Raji (cell line): ENCODE results near the gene VPS45.

Source experiments
- POLR2A ChIP-seq: IDR thresholded peaks from 2 replicates; pipeline ENCODE4 v1.6.1; 2011; ENCODE audit warnings: low read depth, low read length, control low read depth; ENCODE audit not compliant: insufficient read depth

The VPS45 gene

GRCh38 chr1:150102986-150103385, 35.4 kb downstream of the VPS45 start:
- TF ChIP-seq POLR2A: no peak

- TF ChIP-seq POLR2A: no peak
Observed at GRCh38 chr1:150106341-150106740, 38.8 kb downstream of the VPS45 start.

DNA sequence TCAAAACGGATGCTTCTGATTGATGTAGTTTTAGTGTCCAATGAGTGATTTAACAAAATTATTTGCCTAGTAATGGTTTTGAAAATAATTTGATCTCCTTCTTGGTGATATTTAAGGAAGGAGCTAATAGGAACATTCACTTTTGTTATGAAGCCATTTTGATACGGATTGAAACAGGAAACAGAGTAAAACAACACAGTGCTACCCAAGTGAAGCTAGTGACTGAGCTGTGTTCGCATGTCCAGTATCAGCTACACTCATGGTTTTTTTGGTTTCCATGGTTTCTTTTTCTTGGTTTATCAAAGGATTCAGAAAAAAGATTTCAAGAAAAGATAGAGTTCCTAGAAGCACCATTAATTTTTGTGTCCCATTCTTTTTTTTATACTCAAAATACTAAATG, 42.0 kb downstream of the VPS45 start:
- TF ChIP-seq POLR2A: no peak

GRCh38 chr1:150110116-150110515, 42.5 kb downstream of the VPS45 start:
- no peak for TF ChIP-seq POLR2A

GRCh38 chr1:150111670-150112069, 44.1 kb downstream of the VPS45 start:
- no peak for TF ChIP-seq POLR2A

DNA sequence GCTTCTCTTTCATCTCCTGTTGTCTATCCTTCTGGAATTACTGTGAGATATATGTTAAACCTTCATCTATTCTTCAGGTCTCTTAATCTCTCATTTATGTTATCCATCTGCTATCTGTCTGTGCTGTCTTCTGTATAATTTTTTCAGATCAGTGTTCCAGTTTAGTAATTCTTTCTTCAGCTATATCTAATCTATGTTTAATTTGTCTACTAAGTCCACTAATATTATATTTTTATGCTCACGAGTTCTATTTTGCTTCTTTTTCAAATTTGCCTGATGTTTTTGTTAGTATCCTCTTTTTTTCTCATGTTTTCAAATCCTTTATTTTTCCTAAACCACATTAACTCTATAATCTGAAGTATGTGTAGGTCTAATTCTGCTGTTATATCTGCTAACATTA, 47.5 kb downstream of the VPS45 start:
- no peak for TF ChIP-seq POLR2A

GRCh38 chr1:150118716-150119115, 51.1 kb downstream of the VPS45 start:
- TF ChIP-seq POLR2A: no peak

DNA sequence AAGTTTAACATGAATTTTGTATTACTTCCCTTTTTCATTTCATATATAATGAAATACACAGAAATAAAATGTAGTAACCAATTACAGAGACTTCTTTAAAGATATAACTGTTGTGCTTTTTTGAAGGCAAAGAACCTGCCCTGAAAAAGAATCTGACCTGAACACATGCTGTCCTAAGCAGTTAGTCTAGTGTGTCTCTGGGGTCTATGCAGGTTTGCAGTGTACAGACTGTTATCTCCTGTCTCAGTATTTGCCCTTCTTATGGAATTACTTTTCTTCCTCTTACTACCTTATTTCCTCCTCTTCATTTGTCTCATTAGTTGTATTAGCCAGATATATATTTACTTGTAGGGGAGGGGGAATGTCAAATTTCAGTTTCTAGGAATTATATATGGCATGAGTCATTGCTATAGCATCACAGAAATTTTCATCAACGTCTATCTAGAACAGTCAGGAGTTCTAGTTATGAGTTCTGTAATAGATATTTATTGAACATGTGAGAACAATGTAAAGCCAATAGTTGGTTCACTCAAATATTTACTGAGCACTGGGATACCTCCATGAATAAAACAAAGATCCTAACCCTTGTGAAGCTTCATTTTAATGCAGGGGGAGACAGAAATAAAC, 53.8 kb downstream of the VPS45 start:
- TF ChIP-seq POLR2A: no peak

DNA sequence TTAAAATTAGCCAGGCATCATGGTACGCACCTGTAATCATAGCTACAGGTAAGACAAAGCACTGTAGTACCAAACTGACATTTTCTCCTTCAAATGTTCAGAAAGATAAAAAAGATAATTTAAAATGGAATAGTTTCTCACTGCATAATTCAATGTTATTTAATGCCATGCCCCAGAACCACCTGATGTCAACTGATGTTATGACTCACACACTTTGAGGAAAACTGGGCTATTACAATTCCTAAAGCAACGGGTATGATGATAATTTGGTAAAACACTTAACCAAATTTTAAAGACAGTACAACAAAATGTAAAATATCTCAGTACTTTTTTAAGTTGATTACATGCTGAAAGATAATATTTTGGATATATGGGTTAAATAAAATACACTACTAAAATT, 59.2 kb downstream of the VPS45 start:
- TF ChIP-seq POLR2A: no peak

DNA sequence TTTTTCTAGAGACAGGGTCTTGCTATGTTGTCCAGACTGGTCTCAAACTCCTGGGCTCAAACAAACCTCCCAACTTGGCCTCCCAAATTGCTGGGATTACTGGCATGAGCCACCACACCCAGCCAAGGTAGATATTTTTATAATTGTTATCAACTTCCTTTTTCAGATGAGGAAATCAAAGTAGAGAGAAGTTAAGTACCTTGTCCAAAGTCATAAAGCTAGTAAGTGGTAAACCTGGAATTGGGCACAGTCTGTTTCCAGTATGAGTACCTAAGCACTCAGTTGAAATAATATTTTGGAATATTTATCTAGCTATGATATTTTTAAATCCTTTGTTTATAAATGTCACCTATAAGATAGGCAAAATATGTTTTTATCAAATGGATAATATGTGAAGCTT, 59.9 kb downstream of the VPS45 start:
- no peak for TF ChIP-seq POLR2A

- TF ChIP-seq POLR2A: no peak
Observed at GRCh38 chr1:150127868-150128267, 60.3 kb downstream of the VPS45 start.

DNA sequence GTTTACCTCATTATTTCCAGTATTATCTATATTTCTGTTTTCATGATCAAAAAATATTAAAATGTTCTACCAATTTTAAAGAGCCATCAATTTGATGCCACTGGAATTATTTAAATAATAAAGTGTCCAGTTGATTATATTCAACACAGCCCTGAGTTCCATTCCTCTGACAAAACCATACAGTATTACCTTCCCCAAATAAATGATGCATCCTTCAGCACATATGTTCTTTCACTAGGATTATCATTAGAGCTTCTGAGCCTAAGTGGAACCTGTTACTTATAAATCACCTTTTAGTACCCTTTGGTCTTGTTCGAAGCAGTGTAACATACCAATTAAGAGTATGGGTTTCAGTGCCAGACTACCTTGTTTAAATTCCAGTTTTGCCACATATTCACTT, 64.8 kb downstream of the VPS45 start:
- no peak for TF ChIP-seq POLR2A

DNA sequence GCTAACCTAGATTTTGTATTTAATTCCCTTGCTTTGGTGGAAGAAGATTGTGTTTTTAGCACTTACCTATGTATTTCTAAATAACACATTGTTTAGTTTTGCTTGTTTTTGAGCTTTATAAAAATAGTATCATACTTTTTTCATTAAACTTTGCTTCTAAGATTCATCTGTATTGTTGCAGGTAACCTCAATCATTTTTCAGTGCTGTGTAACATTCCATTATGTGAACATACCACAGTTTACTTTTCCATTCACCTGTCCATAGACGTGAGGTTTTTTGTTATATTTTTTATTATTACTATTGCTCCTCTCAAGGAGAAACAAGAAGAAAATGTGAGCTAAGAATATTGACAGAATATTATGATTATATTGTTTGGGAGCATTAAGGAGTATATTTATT, 67.0 kb downstream of the VPS45 start:
- no peak for TF ChIP-seq POLR2A

DNA sequence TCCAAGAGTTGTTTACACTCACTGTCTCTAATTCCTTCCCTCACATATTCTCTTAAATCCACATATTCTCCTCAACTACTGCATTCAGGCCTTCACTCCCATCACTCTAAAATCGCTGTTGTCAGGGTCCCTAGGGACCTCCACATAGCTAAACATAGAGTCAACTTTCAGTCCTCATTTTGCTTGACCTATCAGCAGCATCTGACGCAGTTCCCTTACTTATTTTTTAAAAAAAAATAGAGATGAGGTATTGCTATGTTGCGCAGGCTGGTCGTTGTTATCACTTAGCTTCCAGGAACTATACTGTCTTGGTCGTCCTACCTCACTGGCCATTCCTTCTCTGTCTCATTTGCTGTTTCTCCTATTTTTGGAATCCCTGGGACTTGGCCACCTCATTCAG, 70.5 kb downstream of the VPS45 start:
- no peak for TF ChIP-seq POLR2A

- no peak for TF ChIP-seq POLR2A
Observed at GRCh38 chr1:150141452-150141851, 73.9 kb downstream of the VPS45 start.

- TF ChIP-seq POLR2A: no peak
Observed at GRCh38 chr1:150142083-150142482, 74.5 kb downstream of the VPS45 start.

- no peak for TF ChIP-seq POLR2A
Observed at GRCh38 chr1:150144606-150145005, 77.0 kb downstream of the VPS45 start.

GRCh38 chr1:150146849-150147542, 79.4 kb downstream of the VPS45 start:
- TF ChIP-seq POLR2A: no peak

DNA sequence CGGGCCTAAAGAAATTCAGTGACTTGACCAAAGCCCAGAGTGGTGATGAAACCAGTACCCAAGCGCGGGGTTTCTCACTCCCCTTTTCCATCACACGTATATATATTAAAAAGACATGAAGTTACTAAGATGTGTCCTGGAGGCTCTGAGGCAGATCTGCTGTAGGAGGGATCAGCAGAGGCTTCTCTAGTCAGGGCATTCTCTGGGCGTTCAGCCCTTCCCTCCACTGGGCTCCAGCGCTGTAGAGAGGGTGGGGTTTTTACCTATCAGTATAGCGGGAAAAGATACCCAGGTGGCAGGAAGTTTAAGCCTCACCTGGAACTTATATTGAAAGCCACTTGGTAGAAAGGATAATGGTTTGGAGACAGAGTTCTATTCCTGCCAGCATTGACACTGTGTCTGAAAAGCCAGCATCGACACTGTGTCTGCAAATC, 81.3 kb downstream of the VPS45 start:
- TF ChIP-seq POLR2A: no peak
